ENCODE measurements around the gene RBM33.

Gene RBM33

GRCh38 chr7:155800741-155801267 lies 156.3 kb downstream of the RBM33 start:
- DNase-seq: no peak

GRCh38 chr7:155802291-155802690 lies 157.8 kb downstream of the RBM33 start:
- no peak for DNase-seq

GRCh38 chr7:155802906-155803417 lies 158.5 kb downstream of the RBM33 start:
- DNase-seq: no peak

GRCh38 chr7:155803418-155804376 lies 159.2 kb downstream of the RBM33 start:
- DNase-seq: peak; percentile 63

GRCh38 chr7:155804431-155804831 lies 160.0 kb downstream of the RBM33 start:
- DNase-seq: no peak

- DNase-seq: peak; percentile 52
These were observed 160.7 kb downstream of the RBM33 start for GRCh38 chr7:155804897-155805825.

GRCh38 chr7:155805826-155806095 lies 161.3 kb downstream of the RBM33 start:
- no peak for DNase-seq

GRCh38 chr7:155806096-155806871 lies 161.8 kb downstream of the RBM33 start:
- no peak for DNase-seq

- DNase-seq: no peak
These were observed 162.7 kb downstream of the RBM33 start for GRCh38 chr7:155807065-155807671.

- no peak for DNase-seq
These were observed 163.5 kb downstream of the RBM33 start for GRCh38 chr7:155807789-155808548.

- no peak for DNase-seq
These were observed 164.3 kb downstream of the RBM33 start for GRCh38 chr7:155808549-155809331.

- no peak for DNase-seq
These were observed 165.0 kb downstream of the RBM33 start for GRCh38 chr7:155809332-155809946.

- no peak for DNase-seq
These were observed 165.7 kb downstream of the RBM33 start for GRCh38 chr7:155809947-155810769.

GRCh38 chr7:155810770-155811559 lies 166.5 kb downstream of the RBM33 start:
- no peak for DNase-seq

- no peak for DNase-seq
These were observed 167.1 kb downstream of the RBM33 start for GRCh38 chr7:155811560-155811894.

- no peak for DNase-seq
These were observed 167.7 kb downstream of the RBM33 start, which contains the start of gene SHH for GRCh38 chr7:155811895-155812761. Gene SHH, minus strand, starts transcription at chr7:155812463. Its CDS starts 341 bp downstream, at chr7:155812122.

- no peak for DNase-seq
These were observed 168.7 kb downstream of the RBM33 start for GRCh38 chr7:155813125-155813524.
